HPDE6-E6E7 (cell line): Measurements from ENCODE around the gene JOSD2.

Source experiments
- DNase-seq: peaks from one replicate; pipeline ENCODE4 v3.0.0; 2011; ENCODE audit warnings: missing footprints; ENCODE audit errors: extremely low spot score

JOSD2 gene

GRCh38 chr19:50511069-50511822 is at the start of gene JOSD2:
TSS of gene JOSD2 (minus strand) at chr19:50511191. CDS start at chr19:50510431, 760 bp downstream.
- DNase-seq, result peak; percentile 86

GRCh38 chr19:50559636-50560035 is 48.6 kb upstream of the JOSD2 start:
- DNase-seq, result no peak

- no peak for DNase-seq
Observed at GRCh38 chr19:50558449-50558848, 47.5 kb upstream of the JOSD2 start.

DNA sequence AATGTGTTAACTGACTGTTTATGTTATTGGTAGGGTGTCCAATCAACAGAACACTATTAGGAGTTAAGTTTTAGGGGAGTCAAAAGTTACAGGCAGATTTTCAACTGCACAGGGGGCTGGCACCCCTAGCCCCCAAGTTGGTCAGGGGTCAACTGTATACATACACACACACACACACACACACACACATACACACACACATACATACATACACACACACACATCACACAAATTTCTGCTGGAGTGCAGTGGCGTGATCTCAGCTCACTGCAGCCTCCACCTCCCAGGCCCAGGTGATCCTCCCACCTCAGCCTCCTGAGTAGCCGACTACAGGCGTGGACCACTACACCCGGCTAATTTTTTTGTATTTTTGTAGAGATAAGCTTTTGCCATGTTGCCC is 47.0 kb upstream of the JOSD2 start:
- DNase-seq, result no peak

DNA sequence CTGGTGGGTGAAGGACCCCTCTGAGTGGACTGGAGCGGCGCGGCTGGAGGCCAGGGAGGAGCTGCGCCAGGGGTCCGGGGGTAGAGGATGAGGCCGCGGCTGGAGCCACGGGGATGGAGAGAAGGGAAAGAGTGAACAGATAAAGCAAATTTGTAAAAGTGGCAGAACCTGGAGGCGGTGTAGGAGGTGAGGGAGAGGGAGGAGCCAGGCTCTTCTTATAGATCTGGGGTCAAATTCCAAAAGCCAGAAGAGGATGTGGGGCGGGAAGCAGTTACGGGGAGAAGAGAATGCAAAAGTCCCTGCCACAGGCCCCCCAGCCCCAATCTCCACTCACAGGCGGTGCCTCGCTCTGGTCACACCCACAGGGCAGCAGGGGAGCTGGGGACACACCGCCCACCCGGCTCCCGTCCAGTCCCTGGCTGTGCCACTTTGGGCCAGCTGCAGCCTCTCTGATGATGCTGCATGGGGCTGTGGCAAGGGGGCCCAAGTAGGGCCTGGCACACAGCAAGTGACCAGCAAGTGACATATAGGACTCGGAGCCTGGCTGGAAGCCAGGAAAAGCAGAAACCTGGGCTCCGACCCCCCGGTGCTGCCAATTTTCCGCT is 46.1 kb upstream of the JOSD2 start:
- DNase-seq, result no peak

DNA sequence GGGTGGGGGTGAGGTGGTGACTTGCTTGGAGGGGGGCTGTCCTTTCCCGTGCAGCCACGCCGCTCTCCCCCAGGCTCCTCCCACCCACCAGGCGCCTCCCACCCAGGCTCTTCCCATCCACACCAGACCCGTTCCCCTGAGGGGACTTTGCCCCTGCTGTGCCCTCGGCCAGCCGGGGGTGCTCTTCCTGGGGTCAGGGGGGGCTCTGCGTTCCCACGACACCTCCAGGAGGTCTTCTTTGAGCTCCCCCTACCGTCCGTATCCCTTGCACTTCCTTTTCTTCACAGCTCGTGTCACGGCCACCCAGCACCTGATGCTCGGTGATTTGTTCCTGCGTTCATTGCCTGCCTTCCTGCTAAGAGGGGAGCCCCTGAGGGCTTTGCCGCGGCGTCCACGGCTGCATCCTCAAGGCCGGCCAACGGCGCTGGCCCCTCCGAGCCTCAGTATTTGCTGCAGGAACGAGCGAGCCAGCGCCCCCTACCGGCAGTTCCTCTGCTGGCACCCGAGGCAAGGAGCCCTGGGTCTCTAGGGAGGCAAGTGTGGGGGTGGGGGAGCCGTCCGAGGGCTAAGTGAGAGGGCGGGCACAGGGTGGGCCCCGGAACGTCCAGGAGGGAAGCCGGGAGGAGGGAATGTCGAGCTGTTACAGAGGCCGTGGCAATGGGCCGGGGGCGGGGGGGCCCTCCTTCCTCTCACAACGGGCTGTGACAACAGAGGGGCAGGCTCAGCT is 45.5 kb upstream of the JOSD2 start:
- no peak for DNase-seq

GRCh38 chr19:50555450-50556281 is 44.7 kb upstream of the JOSD2 start:
- no peak for DNase-seq

DNA sequence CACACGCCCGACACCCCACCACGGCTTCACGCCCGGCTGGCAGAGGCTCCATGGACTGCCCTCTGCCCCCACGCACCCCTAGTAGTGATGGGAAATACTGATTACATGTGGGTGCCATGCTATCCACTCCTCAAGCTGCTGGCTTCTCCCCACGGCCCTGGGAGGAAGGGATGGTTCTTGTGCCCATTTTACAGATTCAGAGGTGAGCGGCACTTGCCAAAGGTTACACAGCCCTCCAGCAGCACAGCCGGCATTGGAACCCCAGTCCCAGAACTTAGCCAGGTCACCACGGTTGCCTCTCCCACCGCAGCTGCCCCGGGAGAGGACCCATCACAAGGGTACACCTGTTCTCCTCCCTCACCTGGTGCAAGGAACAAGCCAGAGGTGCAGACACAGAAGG is 44.0 kb upstream of the JOSD2 start:
- no peak for DNase-seq

GRCh38 chr19:50554212-50554611 is 43.2 kb upstream of the JOSD2 start:
- no peak for DNase-seq

DNA sequence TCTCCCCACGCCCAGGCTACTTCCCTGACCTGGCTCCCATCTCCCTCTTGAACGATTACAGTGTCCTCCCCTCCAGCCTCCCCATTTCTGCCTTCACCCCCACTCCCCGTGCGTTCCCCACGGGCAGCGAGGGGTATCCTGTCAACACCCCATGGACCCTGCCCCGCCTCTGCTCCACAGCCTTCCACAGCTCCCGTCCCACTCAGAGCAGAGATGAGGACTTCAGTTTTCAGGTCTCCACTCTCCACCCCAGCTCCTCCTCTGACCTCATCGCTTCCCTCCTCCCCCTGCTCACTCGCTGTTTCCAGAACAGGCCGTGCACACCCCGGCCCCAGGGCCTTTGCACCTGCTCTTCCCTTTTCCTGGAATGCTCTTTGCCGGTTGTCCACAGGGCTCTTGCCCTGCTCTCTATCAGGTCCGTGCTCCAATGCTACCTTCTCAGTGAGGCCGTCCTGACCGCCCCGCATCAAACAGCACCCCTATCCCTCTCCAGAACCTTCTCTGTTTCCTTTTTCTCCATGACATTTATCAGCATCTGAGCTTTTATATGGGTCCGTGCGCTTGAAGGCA is 42.2 kb upstream of the JOSD2 start:
- DNase-seq, result no peak

DNA sequence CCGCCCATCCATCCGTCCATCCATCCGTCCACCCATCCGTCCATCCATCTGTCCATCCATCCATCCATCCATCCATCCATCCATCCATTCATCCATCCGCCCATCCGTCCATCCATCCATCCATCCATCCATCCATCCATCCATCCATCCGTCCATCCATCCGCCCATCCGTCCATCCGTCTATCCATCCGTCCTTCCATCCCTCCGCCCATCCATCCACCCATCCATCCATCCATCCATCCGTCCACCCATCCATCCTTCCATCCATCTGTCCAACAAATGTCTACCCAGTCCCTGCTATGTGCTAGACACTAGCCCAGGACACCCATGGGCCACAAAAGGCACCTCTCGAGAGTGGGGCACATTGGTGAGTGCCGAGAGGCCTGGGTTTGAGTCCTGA is 41.5 kb upstream of the JOSD2 start:
- DNase-seq, result no peak

DNA sequence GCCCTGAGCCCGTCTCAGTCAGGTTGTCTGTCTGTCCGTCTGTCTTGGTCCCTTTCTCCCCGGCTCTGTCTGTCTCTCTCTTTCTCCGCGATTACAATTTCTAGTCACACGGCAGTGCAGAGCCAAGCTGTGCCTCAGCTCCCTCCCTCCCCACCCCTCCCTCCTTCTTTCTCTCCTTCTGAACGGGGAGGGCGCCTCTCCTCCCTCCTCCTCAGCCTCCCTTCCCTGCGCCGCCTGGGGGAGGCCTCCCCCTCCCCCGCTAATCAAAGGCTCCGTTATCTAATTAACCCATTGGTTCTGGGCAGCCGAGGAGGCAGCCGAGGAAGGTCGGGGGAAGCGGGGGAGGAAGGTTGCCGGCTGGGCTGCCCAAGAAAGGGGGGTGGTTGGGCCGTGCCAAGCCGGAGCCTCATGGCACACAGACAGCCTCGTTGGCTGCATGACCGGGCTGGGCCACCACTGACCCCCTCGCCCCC is 40.8 kb upstream of the JOSD2 start:
- DNase-seq, result no peak

DNA sequence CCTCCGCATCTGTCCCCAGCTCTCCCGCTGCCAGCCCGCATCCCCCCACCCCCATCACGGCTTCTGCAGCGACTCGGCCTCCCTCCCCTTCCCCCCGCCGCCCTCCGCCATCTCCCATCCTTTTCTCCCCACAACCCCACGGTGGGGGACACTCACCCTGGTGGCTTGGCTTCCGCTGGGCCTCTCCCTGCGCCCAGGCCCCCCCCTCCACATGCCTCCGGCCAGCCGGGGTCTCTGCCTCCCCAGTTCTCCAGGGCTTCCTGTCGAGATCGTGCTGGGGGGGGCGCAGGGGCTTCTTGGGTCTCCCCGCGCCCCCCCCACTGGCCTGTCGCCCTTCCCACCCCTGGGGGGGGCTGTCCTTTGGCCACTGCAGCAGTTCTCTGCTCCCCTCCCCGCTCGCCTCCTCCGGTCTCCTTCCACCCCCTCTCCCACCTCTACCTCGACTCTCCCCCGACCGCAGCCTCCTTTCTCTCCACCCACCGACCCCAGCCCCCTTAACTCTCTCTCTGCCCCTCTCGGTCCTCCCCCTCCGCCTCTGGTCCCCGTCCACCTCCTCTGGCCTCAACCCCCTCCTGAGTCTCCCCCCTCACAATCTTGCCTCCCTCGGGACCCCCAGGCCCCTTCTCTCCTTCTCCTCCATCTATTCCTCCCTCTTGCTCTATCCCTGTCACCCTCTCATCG is 40.2 kb upstream of the JOSD2 start:
- DNase-seq, result no peak

GRCh38 chr19:50550594-50550966 is 39.6 kb upstream of the JOSD2 start:
- DNase-seq, result no peak

GRCh38 chr19:50549927-50550593 is 39.1 kb upstream of the JOSD2 start:
- DNase-seq, result no peak

- no peak for DNase-seq
Observed at GRCh38 chr19:50549059-50549926, 38.3 kb upstream of the JOSD2 start.

DNA sequence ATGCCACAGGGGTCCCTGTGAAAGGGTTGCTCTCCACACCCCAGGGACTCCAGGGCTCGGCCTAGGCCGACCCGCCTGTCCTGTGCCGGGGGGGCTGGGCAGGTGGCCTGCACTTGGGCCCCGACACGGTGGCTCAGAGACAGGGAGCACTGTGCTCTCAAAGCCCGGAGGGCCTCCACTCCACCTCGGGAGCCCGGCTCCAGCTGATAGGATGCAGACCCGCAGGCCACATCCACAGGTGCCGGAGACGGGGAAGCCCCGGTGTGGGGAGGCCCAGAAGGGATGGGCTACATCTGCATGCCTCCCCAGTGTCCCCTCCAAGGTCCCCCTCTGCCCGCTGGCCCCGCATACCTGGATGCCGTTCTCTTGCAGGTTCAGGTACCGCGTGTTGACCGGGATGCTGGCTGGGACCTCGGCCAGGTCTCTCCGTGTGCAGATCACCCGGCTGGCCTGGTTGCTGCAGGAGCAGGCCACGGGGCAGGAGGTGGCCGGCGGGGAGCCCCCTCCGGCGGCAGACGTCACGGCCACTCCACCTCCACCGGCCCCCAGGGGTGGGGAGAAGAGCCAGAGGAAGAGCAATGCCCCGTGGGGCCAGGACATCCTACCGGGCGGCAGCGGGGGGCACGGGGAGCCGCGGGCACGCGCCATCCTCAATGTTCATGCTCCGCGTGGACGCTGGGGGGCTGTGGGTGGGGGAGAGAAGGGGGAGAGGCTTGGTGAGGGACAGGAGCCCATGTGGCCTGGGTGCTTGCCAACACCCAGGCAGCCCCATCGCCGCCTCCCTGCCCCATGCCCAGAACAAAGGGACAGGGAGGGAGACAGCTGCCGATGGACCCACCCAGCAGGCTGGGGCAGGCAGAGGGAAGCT is 37.4 kb upstream of the JOSD2 start:
- DNase-seq, result no peak

GRCh38 chr19:50547385-50548190 is 36.6 kb upstream of the JOSD2 start:
- no peak for DNase-seq
